IPS-18a (cell line): Measurements from ENCODE around the gene SYNGR1.
"Not testable (repeated sequence)": the region's sequence is repeated elsewhere in the genome, so short reads cannot be mapped to it uniquely, and the experiment has no call there.

ENCODE experiments used
- H3K27ac ChIP-seq: one replicate; pipeline ENCODE4 v1.5.1; 2013; ENCODE audit warnings: low read length
- H3K27me3 ChIP-seq: one replicate; pipeline ENCODE4 v1.6.1; 2013; ENCODE audit warnings: mild to moderate bottlenecking, low read length; ENCODE audit not compliant: control insufficient read depth, insufficient read depth
- H3K36me3 ChIP-seq: one replicate; pipeline ENCODE4 v1.6.1; 2013; ENCODE audit warnings: low read depth, low read length; ENCODE audit not compliant: control insufficient read depth
- H3K4me1 ChIP-seq: one replicate; pipeline ENCODE4 v1.6.1; 2013; ENCODE audit warnings: low read depth, low read length; ENCODE audit not compliant: control insufficient read depth
- H3K4me3 ChIP-seq: one replicate; pipeline ENCODE4 v1.5.1; 2013; ENCODE audit warnings: low read length
- H3K9ac ChIP-seq: one replicate; pipeline ENCODE4 v1.6.1; 2013; ENCODE audit warnings: mild to moderate bottlenecking, low read length, moderate library complexity
- H3K9me3 ChIP-seq: one replicate; pipeline ENCODE4 v1.6.1; 2013; ENCODE audit warnings: low read depth, low read length; ENCODE audit not compliant: control insufficient read depth

The SYNGR1 gene

GRCh38 chr22:39356464-39356863, 6.7 kb downstream of the SYNGR1 start:
- no peak overlapping the region for H3K4me3 ChIP-seq

DNA sequence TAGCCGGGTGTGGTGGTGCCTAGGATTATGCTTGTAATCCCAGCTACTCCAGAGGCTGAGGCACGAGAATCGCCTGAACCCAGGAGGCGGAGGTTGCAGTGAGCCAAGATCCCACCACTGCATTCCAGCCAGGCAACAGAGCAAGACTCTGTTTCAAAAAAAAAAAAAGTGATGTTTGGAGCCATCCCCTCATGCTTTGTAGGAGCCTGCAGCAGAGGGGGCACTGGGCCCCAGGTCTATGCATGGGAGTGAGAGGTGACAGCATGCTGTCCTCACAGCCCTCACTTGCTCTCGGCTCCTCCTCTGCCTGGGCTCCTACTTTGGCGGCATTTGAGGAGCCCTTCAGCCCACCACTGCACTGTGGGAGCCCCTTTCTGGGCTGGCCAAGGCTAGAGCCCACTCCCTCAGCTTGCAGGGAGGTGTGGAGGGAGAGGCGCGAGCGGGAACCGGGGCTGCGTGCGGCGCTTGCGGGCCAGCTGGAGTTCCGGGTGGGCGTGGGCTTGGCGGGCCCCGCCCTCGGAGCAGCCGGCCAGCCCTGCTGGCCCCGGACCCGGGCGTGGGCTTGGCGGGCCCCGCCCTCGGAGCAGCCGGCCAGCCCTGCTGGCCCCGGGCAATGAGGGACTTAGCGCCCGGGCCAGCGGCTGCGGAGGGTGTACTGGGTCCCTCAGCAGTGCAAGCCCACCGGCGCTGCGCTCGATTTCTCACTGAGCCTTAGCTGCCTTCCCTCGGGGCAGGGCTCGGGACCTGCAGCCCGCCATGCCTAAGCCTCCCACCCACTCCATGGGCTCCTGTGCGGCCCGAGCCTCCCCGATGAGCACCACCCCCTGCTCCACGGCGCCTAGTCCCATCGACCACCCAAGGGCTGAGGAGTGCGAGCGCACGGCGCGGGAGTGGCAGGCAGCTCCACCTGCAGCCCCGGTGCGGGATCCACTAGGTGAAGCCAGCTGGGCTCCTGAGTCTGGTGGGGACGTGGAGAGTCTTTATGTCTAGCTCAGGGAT, 7.6 kb downstream of the SYNGR1 start:
- not testable (repeated sequence) for H3K4me3 ChIP-seq, H3K9me3 ChIP-seq, H3K27ac ChIP-seq, H3K27me3 ChIP-seq, H3K36me3 ChIP-seq, H3K4me1 ChIP-seq, H3K9ac ChIP-seq

More at GRCh38 chr22:39356464-39356863, 6.7 kb downstream of the SYNGR1 start:
- Histone ChIP-seq H3K9ac (no peak overlapping the region), H3K27ac (no peak overlapping the region), H3K36me3 (no peaks in the 10 kb centered on the region), H3K27me3 (no peaks in the 10 kb centered on the region), H3K9me3 (no peaks in the 10 kb centered on the region), H3K4me1 (peaks cover 16% of the 10 kb centered on the region)

DNA sequence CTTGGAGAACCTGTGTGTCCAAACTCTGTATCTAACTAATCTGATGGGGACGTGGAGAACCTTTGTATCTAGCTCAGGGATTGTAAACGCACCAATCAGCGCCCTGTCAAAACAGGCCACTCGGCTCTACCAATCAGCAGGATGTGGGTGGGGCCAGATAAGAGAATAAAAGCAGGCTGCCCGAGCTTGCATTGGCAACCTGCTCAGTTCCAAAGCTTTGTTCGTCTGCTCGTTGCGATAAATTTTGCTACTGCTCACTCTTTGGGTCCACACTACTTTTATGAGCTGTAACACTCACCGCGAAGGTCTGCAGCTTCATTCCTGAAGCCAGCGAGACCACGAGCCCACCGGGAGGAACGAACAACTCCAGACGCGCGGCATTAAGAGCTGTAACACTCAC, 8.4 kb downstream of the SYNGR1 start:
- not testable (repeated sequence) for H3K9me3 ChIP-seq, H3K9ac ChIP-seq, H3K27me3 ChIP-seq, H3K36me3 ChIP-seq, H3K4me3 ChIP-seq, H3K27ac ChIP-seq
- H3K4me1 ChIP-seq, result peaks cover 14% of the 10 kb centered on the region

DNA sequence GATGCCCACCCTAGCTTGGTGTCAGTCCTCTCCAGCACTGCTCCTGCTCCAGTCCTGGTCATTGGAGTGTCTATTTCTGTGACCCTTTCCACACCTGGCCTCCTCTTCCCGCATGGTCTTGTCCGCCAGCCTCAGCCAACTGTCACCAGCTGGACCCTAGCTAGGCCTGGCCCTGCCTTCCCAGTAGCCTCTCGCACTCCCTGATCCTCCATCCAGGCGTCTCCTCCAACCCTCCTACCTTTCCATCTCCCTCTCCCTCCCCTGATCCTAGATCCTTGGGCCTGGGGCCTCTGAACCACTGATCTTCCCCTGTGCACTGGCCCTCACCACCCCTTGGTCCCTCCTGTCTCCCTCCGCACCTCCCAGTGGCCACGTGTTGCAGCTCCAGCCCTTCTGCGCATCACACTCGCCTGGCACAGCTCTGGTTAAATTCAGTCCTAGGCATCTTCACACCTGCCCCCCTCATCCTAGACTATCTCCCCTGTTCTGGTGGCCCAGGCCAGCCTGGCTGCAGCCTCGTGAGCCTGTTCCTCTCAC, 9.9 kb downstream of the SYNGR1 start:
- Histone ChIP-seq H3K9ac (no peak overlapping the region), H3K36me3 (no peaks in the 10 kb centered on the region), H3K4me3 (no peak overlapping the region), H3K27ac (no peak overlapping the region), H3K27me3 (no peaks in the 10 kb centered on the region), H3K4me1 (peaks cover 14% of the 10 kb centered on the region), H3K9me3 (no peaks in the 10 kb centered on the region)

DNA sequence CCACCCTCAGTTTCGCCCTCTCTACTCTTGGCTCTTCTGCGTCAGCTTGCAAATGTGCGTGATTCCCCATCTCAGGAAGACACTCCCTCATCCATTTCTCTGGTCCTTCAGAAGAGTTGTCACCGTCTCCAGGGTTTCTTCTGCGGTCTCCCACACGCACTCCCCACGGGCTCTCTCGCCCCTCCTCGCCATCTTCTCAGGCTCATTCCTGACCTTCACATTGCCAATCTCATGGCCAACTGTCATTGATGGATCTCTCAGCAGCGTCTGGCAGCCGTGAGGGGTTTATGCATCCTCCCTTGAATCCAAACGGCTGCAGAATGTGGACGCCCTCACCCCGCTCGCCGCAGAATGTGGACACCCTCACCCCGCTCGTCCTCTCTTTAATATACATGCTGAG, 10.5 kb downstream of the SYNGR1 start:
- peaks cover 14% of the 10 kb centered on the region for H3K4me1 ChIP-seq
- H3K27me3 ChIP-seq, result no peaks in the 10 kb centered on the region
- H3K4me3 ChIP-seq, result no peak overlapping the region
- no peaks in the 10 kb centered on the region for H3K36me3 ChIP-seq
- H3K9ac ChIP-seq, result no peak overlapping the region
- no peaks in the 10 kb centered on the region for H3K9me3 ChIP-seq
- H3K27ac ChIP-seq, result no peak overlapping the region

DNA sequence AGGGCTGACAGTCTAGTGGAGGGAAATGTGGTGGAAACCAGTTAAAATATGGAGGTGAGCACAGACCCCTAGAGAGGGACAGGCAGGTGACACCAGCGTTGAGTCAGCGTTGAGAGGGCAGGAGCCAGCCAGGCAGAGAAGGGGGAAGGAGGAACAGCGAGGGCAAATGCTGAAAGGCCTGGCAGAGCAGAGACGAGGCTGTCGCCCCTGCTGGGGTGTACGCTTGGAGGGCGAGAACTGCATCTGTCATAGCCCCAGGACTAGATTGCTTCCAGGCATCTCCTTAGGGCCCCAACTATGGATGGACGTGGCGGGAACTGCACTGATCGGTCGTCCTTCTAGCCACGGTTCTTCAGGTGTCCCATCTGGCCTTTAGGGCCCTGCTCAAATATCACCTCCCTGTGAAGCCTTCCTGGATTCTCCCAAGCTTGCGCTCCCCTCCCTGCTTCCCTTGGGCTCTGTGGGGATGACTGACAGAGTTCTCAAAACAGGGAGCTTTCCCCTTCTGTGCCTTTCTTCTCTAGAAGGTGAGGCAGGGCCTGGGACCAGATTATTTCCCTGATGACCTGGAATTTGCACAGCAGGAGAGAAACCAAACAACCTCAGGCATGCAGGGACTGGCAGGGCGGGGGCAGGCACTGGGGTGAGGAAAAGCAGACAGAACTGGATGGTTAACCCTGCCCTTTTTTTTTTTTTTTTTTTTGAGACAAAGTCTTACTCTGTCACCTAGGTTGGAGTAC, 11.1 kb downstream of the SYNGR1 start:
- H3K27ac ChIP-seq, result no peak overlapping the region
- no peaks in the 10 kb centered on the region for H3K27me3 ChIP-seq
- H3K4me3 ChIP-seq, result no peak overlapping the region
- H3K4me1 ChIP-seq, result peaks cover 14% of the 10 kb centered on the region
- no peak overlapping the region for H3K9ac ChIP-seq
- no peaks in the 10 kb centered on the region for H3K36me3 ChIP-seq
- H3K9me3 ChIP-seq, result no peaks in the 10 kb centered on the region

DNA sequence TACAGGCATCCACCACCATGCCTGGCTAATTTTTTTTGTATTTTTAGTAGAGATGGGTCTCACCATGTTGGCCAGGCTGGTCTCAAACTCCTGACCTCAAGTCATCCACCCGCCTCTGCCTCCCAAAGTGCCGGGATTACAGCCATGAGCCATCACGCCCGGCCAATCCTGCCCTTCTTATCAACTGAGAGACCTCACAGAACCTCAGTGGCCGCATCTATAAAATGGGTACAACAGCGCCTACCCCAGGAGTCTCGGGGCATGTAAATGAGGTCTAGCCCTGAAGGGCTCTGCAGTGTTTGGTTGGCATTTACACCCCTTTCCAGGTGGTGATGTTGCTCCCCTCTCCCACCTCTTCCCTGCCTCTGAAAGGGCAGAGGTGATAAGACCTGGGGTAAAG, 11.7 kb downstream of the SYNGR1 start:
- H3K9me3 ChIP-seq, result no peaks in the 10 kb centered on the region
- no peak overlapping the region for H3K27ac ChIP-seq
- H3K4me3 ChIP-seq, result no peak overlapping the region
- H3K4me1 ChIP-seq, result peaks cover 14% of the 10 kb centered on the region
- H3K9ac ChIP-seq, result no peak overlapping the region
- H3K27me3 ChIP-seq, result no peaks in the 10 kb centered on the region
- H3K36me3 ChIP-seq, result no peaks in the 10 kb centered on the region

GRCh38 chr22:39362271-39362670, 12.5 kb downstream of the SYNGR1 start:
- no peaks in the 10 kb centered on the region for H3K36me3 ChIP-seq
- H3K4me1 ChIP-seq, result peaks cover 14% of the 10 kb centered on the region
- no peaks in the 10 kb centered on the region for H3K9me3 ChIP-seq
- H3K27ac ChIP-seq, result no peak overlapping the region
- H3K27me3 ChIP-seq, result no peaks in the 10 kb centered on the region
- H3K9ac ChIP-seq, result no peak overlapping the region
- H3K4me3 ChIP-seq, result no peak overlapping the region

GRCh38 chr22:39362932-39363331, 13.1 kb downstream of the SYNGR1 start:
- H3K4me1 ChIP-seq, result peaks cover 14% of the 10 kb centered on the region
- no peak overlapping the region for H3K27ac ChIP-seq

DNA sequence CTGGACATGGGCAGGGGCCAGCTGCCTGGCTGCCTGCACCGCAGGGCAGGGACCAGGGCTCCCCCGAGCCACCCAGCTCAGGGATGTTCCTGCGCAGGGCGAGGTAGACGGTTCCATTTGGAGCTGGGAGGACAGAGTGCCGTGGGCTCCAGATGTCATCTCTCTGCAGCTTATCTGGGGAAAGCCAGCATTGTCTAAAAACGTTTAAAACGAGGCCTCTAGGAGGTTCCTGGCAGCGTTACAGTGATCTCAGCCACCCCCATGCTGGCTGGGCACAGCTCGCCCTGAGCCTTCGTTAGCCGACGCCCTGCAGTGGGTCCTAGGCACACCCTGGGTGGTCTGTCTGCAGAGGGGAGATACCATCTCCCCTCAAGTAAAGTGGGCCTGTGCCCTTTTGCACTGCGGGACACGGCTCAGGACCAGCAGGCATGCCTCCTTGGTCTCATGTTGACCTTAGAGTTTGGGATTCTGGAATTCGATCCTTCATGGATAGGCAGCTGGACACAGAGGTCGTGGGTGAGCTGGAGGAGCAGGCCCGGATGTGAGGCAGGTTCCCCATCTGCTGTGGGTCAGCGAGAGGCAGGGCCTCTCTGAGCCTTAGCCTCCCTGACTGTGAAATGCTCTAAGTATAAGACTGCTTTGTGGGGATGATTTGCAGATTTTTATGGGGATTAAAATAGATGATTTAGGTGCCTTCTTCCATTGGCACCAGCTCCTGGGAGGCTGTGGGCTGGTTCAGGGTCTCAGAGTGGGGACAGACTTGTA, 14.1 kb downstream of the SYNGR1 start:
- Histone ChIP-seq H3K4me1 (peaks cover 14% of the 10 kb centered on the region), H3K4me3 (no peak overlapping the region), H3K9me3 (no peaks in the 10 kb centered on the region), H3K27ac (no peak overlapping the region), H3K9ac (no peak overlapping the region), H3K27me3 (no peaks in the 10 kb centered on the region), H3K36me3 (no peaks in the 10 kb centered on the region)

More at GRCh38 chr22:39362932-39363331, 13.1 kb downstream of the SYNGR1 start:
- no peaks in the 10 kb centered on the region for H3K27me3 ChIP-seq
- H3K36me3 ChIP-seq, result no peaks in the 10 kb centered on the region
- no peak overlapping the region for H3K9ac ChIP-seq
- no peaks in the 10 kb centered on the region for H3K9me3 ChIP-seq
- H3K4me3 ChIP-seq, result no peak overlapping the region
